ENCODE data around the gene ACOT8.
A peak's percentile ranks its signal among the peaks of the same experiment; 100 is the strongest.
"Not testable (repeated sequence)": the region's sequence is repeated elsewhere in the genome, so short reads cannot be mapped to it uniquely, and the experiment has no call there.

The ACOT8 gene

DNA sequence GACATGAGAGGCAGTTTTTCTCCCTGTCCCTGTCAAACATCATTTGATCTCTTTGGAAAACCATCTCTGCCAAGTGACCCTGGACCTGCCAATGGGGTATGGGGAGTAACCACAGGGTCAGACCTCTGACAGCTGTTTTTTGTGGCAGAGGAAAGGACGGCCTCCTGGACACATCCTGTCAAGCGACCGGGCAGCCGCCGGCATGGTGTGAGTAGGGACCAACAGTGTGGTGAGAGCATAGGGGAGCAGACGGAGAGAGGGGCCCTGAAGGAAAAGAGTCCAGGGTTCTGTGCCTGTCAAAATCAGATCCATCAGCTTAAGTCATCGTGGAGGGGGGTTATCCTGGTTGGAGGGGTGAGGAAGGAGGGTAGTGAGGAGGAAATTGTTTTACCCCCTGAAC, 55.3 kb downstream of the ACOT8 start:
- H3K36me3 ChIP-seq (ENCODE audit: control insufficient read depth in 1 of 2, insufficient read depth in 2 of 2, low read length in 2 of 2), result peaks cover 24 to 53% of the 10 kb centered on the region in 2 experiments
- no peak overlapping the region for H3K27ac ChIP-seq (ENCODE audit: low read depth, low read length)
- H3K79me1 ChIP-seq (ENCODE audit: low read length), result no peaks in the 10 kb centered on the region
- H3K4me2 ChIP-seq (ENCODE audit: low read length), result no peak overlapping the region
- no peak overlapping the region for H4K12ac ChIP-seq (ENCODE audit: low read depth, low read length)
- H3K9ac ChIP-seq (ENCODE audit: low read length), result no peak overlapping the region
- no peaks in the 10 kb centered on the region for H3K27me3 ChIP-seq (ENCODE audit: insufficient read depth, low read length)
- H3K79me2 ChIP-seq (ENCODE audit: control insufficient read depth, insufficient read depth, low read length, poor library complexity), result no peaks in the 10 kb centered on the region
- H2BK12ac ChIP-seq (ENCODE audit: low read length), result no peak overlapping the region
- no CpG with 5 or more reads among the region's 7 CpGs for WGBS (ENCODE audit: extremely low coverage, insufficient coverage, insufficient read length)
- no peak overlapping the region for H3K4me3 ChIP-seq (ENCODE audit: low read depth, low read length)
- H3K4me1 ChIP-seq (ENCODE audit: control insufficient read depth in 1 of 2, insufficient read depth in 2 of 2, low read length in 2 of 2), result no peaks in the 10 kb centered on the region
- H2AFZ ChIP-seq (ENCODE audit: insufficient read depth, low read length, poor library complexity), result no peak overlapping the region
- no peak overlapping the region for H2BK5ac ChIP-seq (ENCODE audit: low read depth, low read length, poor library complexity)
- no peak overlapping the region for H2BK120ac ChIP-seq (ENCODE audit: insufficient read depth, low read length, poor library complexity)
- no peak overlapping the region for H3K4ac ChIP-seq (ENCODE audit: low read depth, low read length)
- H3K14ac ChIP-seq (ENCODE audit: low read length), result no peak overlapping the region
- H2AK5ac ChIP-seq (ENCODE audit: low read length), result no peak overlapping the region
- no peak overlapping the region for H3K18ac ChIP-seq (ENCODE audit: low read length)
- H4K91ac ChIP-seq (ENCODE audit: low read depth, low read length), result no peak overlapping the region
- H4K8ac ChIP-seq (ENCODE audit: low read depth, low read length), result no peak overlapping the region
- DNase-seq, result no peak
- H3K9me3 ChIP-seq (ENCODE audit: insufficient read depth, low read depth, low read length), result peaks cover 2% of the 10 kb centered on the region
- no peak overlapping the region for H3K23ac ChIP-seq (ENCODE audit: low read length)

DNA sequence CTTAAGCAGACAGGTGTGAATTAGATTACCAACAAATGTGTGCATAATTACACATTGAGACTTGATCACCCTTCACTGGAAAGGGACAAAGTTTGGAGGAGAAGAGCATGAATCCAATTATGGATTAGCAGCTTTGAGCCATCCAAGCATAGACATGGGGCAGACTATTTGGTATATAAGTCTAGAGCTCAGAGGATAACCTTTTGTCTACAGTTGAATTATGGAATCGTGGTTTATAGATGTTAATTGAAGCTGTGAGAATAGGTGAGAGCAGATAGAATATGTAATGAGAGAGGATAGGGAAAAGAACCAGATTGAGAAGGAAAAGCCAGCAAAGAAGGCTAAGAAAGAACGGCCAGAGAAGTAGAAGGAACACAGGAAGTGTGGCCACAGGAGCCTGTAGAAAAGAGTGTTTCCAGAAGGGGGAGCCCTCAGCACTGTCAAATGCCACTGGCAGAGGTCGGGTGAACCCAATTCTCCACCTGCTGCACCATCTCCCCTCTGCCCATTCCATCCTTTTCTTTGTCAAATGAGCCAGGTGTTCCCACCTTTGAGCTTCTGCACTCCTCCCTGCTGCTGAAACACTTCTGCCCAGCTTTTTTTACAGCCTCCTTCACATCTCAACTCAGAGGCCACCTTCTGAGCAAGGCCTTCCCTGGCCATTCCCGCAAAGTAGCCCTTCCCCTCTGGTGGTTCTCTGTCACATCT, 58.1 kb downstream of the ACOT8 start:
- H2BK5ac ChIP-seq (ENCODE audit: low read depth, low read length, poor library complexity), result no peak overlapping the region
- DNase-seq, result peak; percentile 55 to 77
- H2AK5ac ChIP-seq (ENCODE audit: low read length), result no peak overlapping the region
- no peak overlapping the region for H3K4ac ChIP-seq (ENCODE audit: low read depth, low read length)
- no peaks in the 10 kb centered on the region for H3K79me2 ChIP-seq (ENCODE audit: control insufficient read depth, insufficient read depth, low read length, poor library complexity)
- H3K4me1 ChIP-seq (ENCODE audit: control insufficient read depth in 1 of 2, insufficient read depth in 2 of 2, low read length in 2 of 2), result no peaks in the 10 kb centered on the region
- peaks cover 27 to 47% of the 10 kb centered on the region in 2 experiments for H3K36me3 ChIP-seq (ENCODE audit: control insufficient read depth in 1 of 2, insufficient read depth in 2 of 2, low read length in 2 of 2)
- H3K9ac ChIP-seq (ENCODE audit: low read length), result no peak overlapping the region
- H3K4me2 ChIP-seq (ENCODE audit: low read length), result no peak overlapping the region
- H3K27me3 ChIP-seq (ENCODE audit: insufficient read depth, low read length), result no peaks in the 10 kb centered on the region
- H2BK12ac ChIP-seq (ENCODE audit: low read length), result no peak overlapping the region
- H4K12ac ChIP-seq (ENCODE audit: low read depth, low read length), result no peak overlapping the region
- no peak overlapping the region for H3K4me3 ChIP-seq (ENCODE audit: low read depth, low read length)
- no peak overlapping the region for H3K27ac ChIP-seq (ENCODE audit: low read depth, low read length)
- peaks cover 2% of the 10 kb centered on the region for H3K9me3 ChIP-seq (ENCODE audit: insufficient read depth, low read depth, low read length)
- H3K79me1 ChIP-seq (ENCODE audit: low read length), result no peaks in the 10 kb centered on the region
- H2AFZ ChIP-seq (ENCODE audit: insufficient read depth, low read length, poor library complexity), result no peak overlapping the region
- no peak overlapping the region for H3K14ac ChIP-seq (ENCODE audit: low read length)
- H4K8ac ChIP-seq (ENCODE audit: low read depth, low read length), result no peak overlapping the region
- no peak overlapping the region for H4K91ac ChIP-seq (ENCODE audit: low read depth, low read length)
- H3K18ac ChIP-seq (ENCODE audit: low read length), result no peak overlapping the region
- WGBS (ENCODE audit: extremely low coverage, insufficient coverage, insufficient read length), result no CpG with 5 or more reads among the region's 4 CpGs
- no peak overlapping the region for H2BK120ac ChIP-seq (ENCODE audit: insufficient read depth, low read length, poor library complexity)
- no peak overlapping the region for H3K23ac ChIP-seq (ENCODE audit: low read length)

DNA sequence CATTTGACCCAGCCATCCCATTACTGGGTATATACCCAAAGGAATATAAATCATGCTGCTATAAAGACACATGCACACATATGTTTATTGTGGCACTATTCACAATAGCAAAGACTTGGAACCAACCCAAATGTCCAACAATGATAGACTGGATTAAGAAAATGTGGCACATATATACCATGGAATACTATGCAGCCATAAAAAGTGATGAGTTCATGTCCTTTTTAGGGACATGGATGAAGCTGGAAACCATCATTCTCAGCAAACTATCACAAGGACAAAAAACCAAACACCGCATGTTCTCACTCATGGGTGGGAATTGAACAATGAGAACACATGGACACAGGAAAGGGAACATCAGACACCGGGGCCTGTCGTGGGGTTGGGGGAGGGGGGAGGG, 59.2 kb downstream of the ACOT8 start:
- not testable (repeated sequence) for H3K4me2 ChIP-seq (ENCODE audit: low read length); H3K18ac ChIP-seq (ENCODE audit: low read length); H3K79me2 ChIP-seq (ENCODE audit: control insufficient read depth, insufficient read depth, low read length, poor library complexity); H3K4ac ChIP-seq (ENCODE audit: low read depth, low read length); DNase-seq; H2BK120ac ChIP-seq (ENCODE audit: insufficient read depth, low read length, poor library complexity); H3K4me1 ChIP-seq (ENCODE audit: control insufficient read depth in 1 of 2, insufficient read depth in 2 of 2, low read length in 2 of 2); H2AFZ ChIP-seq (ENCODE audit: insufficient read depth, low read length, poor library complexity); H3K27ac ChIP-seq (ENCODE audit: low read depth, low read length); H4K12ac ChIP-seq (ENCODE audit: low read depth, low read length); H4K91ac ChIP-seq (ENCODE audit: low read depth, low read length); H3K79me1 ChIP-seq (ENCODE audit: low read length); H2AK5ac ChIP-seq (ENCODE audit: low read length); H3K9me3 ChIP-seq (ENCODE audit: insufficient read depth, low read depth, low read length); H3K14ac ChIP-seq (ENCODE audit: low read length); H4K8ac ChIP-seq (ENCODE audit: low read depth, low read length); H3K9ac ChIP-seq (ENCODE audit: low read length); H2BK12ac ChIP-seq (ENCODE audit: low read length); H2BK5ac ChIP-seq (ENCODE audit: low read depth, low read length, poor library complexity); H3K27me3 ChIP-seq (ENCODE audit: insufficient read depth, low read length); H3K23ac ChIP-seq (ENCODE audit: low read length); H3K4me3 ChIP-seq (ENCODE audit: low read depth, low read length)
- no CpG with 5 or more reads among the region's 3 CpGs for WGBS (ENCODE audit: extremely low coverage, insufficient coverage, insufficient read length)
- H3K36me3 ChIP-seq (ENCODE audit: control insufficient read depth in 1 of 2, insufficient read depth in 2 of 2, low read length in 2 of 2), result peaks cover 23 to 44% of the 10 kb centered on the region in 2 experiments

DNA sequence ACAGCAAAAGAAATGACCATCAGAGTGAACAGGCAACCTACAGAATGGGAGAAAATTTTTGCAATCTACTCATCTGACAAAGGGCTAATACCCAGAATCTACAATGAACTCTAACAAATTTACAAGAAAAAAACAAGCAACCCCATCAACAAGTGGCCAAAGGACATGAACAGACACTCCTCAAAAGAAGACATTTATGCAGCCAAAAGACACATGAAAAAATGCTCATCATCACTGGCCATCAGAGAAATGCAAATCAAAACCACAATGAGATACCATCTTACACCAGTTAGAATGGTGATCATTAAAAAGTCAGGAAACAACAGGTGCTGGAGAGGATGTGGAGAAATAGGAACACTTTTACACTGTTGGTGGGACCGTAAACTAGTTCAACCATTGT, 59.7 kb downstream of the ACOT8 start:
- H4K12ac ChIP-seq (ENCODE audit: low read depth, low read length); H3K9ac ChIP-seq (ENCODE audit: low read length): not testable (repeated sequence)
- no CpG with 5 or more reads among the region's 1 CpG for WGBS (ENCODE audit: extremely low coverage, insufficient coverage, insufficient read length)

More for the DNA sequence above, 59.7 kb downstream of the ACOT8 start:
- not testable (repeated sequence) for H4K91ac ChIP-seq (ENCODE audit: low read depth, low read length); H3K27me3 ChIP-seq (ENCODE audit: insufficient read depth, low read length); H3K4ac ChIP-seq (ENCODE audit: low read depth, low read length); H2AK5ac ChIP-seq (ENCODE audit: low read length); H3K9me3 ChIP-seq (ENCODE audit: insufficient read depth, low read depth, low read length); H3K4me1 ChIP-seq (ENCODE audit: control insufficient read depth in 1 of 2, insufficient read depth in 2 of 2, low read length in 2 of 2); H3K79me1 ChIP-seq (ENCODE audit: low read length); DNase-seq; H3K79me2 ChIP-seq (ENCODE audit: control insufficient read depth, insufficient read depth, low read length, poor library complexity); H3K27ac ChIP-seq (ENCODE audit: low read depth, low read length); H2BK12ac ChIP-seq (ENCODE audit: low read length); H2BK5ac ChIP-seq (ENCODE audit: low read depth, low read length, poor library complexity); H2AFZ ChIP-seq (ENCODE audit: insufficient read depth, low read length, poor library complexity); H3K23ac ChIP-seq (ENCODE audit: low read length); H3K4me2 ChIP-seq (ENCODE audit: low read length); H3K14ac ChIP-seq (ENCODE audit: low read length); H4K8ac ChIP-seq (ENCODE audit: low read depth, low read length); H2BK120ac ChIP-seq (ENCODE audit: insufficient read depth, low read length, poor library complexity); H3K18ac ChIP-seq (ENCODE audit: low read length); H3K4me3 ChIP-seq (ENCODE audit: low read depth, low read length)
- peaks cover 23 to 40% of the 10 kb centered on the region in 2 experiments for H3K36me3 ChIP-seq (ENCODE audit: control insufficient read depth in 1 of 2, insufficient read depth in 2 of 2, low read length in 2 of 2)
